Keratinocyte (primary cell): Measurements from ENCODE around the gene CTNND2. TPM values are rescaled to one million over a fixed set of nuclear protein-coding genes. Genes with fewer than 3 reads are reported as not detected.

Experiments used
- DNase-seq: peaks from one replicate; pipeline ENCODE4 v3.0.0-alpha.2; 2011; ENCODE audit warnings: low read depth, missing footprints, low spot score
- FAIRE-seq: peaks from 2 replicates; lab custom pipeline; 2011; peaks lifted over from hg19 to GRCh38; lab: Jason Lieb, UNC
- H2AFZ ChIP-seq: 2 replicates; pipeline ENCODE4 v1.6.0; 2012; ENCODE audit warnings: low read length, control low read depth, inconsistent platforms; ENCODE audit not compliant: control insufficient read depth
- H3K27ac ChIP-seq: 2 replicates; pipeline ENCODE4 v1.5.1; 2011; ENCODE audit warnings: low read length; ENCODE audit not compliant: control insufficient read depth, insufficient read depth
- H3K27me3 ChIP-seq: 3 replicates; pipeline ENCODE4 v1.6.0; 2011; ENCODE audit warnings: low read length; ENCODE audit not compliant: control insufficient read depth, insufficient read depth; ENCODE audit errors: extremely low read depth
- H3K36me3 ChIP-seq, 2 experiments: 2 replicates in 1 of 2; 3 replicates in 1 of 2; pipeline ENCODE4 v1.5.1; 2011; ENCODE audit warnings: low read length in 2 of 2, mild to moderate bottlenecking in 1 of 2; ENCODE audit not compliant: control insufficient read depth in 2 of 2, insufficient read depth in 2 of 2; ENCODE audit errors: extremely low read depth in 1 of 2
- H3K4me1 ChIP-seq: 3 replicates; pipeline ENCODE4 v1.5.1; 2011; ENCODE audit warnings: low read length; ENCODE audit not compliant: control insufficient read depth, insufficient read depth; ENCODE audit errors: extremely low read depth
- H3K4me2 ChIP-seq: 3 replicates; pipeline ENCODE4 v1.6.0; 2011; ENCODE audit warnings: low read depth, low read length; ENCODE audit not compliant: control insufficient read depth, insufficient read depth; ENCODE audit errors: extremely low read depth
- H3K4me3 ChIP-seq, 3 experiments: fragments of 200-600 bp in 1 of 3; sonication (generic) in 1 of 3; 2 replicates in 2 of 3; 3 replicates in 1 of 3; pipeline ENCODE4 v1.5.1; 2011 to 2016; ENCODE audit warnings: low read length in 3 of 3, mild to moderate bottlenecking in 3 of 3, control low read depth in 2 of 3, inconsistent platforms in 1 of 3, low read depth in 1 of 3, mixed read lengths in 1 of 3, mixed run types in 1 of 3, moderate library complexity in 1 of 3; ENCODE audit not compliant: control insufficient read depth in 2 of 3, insufficient read depth in 2 of 3; ENCODE audit errors: extremely low read depth in 1 of 3
- H3K79me2 ChIP-seq: 2 replicates; pipeline ENCODE4 v1.6.0; 2012; ENCODE audit warnings: low read length; ENCODE audit not compliant: control insufficient read depth, insufficient read depth
- H3K9ac ChIP-seq: 3 replicates; pipeline ENCODE4 v1.6.0; 2011; ENCODE audit warnings: low read length; ENCODE audit not compliant: control insufficient read depth, insufficient read depth; ENCODE audit errors: extremely low read depth
- H3K9me1 ChIP-seq: 3 replicates; pipeline ENCODE4 v1.6.0; 2011; ENCODE audit warnings: low read length; ENCODE audit not compliant: control insufficient read depth, insufficient read depth; ENCODE audit errors: extremely low read depth
- H3K9me3 ChIP-seq: 2 replicates; pipeline ENCODE4 v1.5.1; 2012; ENCODE audit warnings: low read depth, low read length; ENCODE audit not compliant: control insufficient read depth
- H4K20me1 ChIP-seq: 3 replicates; pipeline ENCODE4 v1.6.0; 2011; ENCODE audit warnings: low read length; ENCODE audit not compliant: control insufficient read depth, insufficient read depth; ENCODE audit errors: extremely low read depth
- CTCF ChIP-seq, 3 experiments: IDR thresholded peaks in 1 of 3; conservative IDR thresholded peaks in 1 of 3; optimal IDR thresholded peaks in 1 of 3; 2 replicates in 2 of 3; 3 replicates in 1 of 3; pipeline versions ENCODE3 to v1.5.1; 2011; ENCODE audit warnings: low read length in 3 of 3, mild to moderate bottlenecking in 3 of 3, moderate library complexity in 2 of 3, control low read depth in 1 of 3, inconsistent platforms in 1 of 3; ENCODE audit not compliant: insufficient read depth in 2 of 3; ENCODE audit errors: extremely low read depth in 1 of 3
- EZH2 ChIP-seq: IDR thresholded peaks from one replicate; pipeline ENCODE4 v1.6.1; 2012; ENCODE audit warnings: inconsistent platforms, mild to moderate bottlenecking, low read length, moderate library complexity
- dilution Hi-C: fragments of 300-500 bp; cut with MboI; formaldehyde crosslinking; loops from one replicate; pipeline ENCODE4 v1.7.0; 2020; ENCODE audit warnings: low sequenced_read_pairs; ENCODE audit not compliant: extremely low pct_ligation_motif_present
- polyA plus RNA-seq, 5 experiments: library from polyadenylated mRNA; depleted of rRNA in 3 of 5; stranded (reverse) in 3 of 5; stranded (forward) in 1 of 5; unstranded in 1 of 5; fragments of >200 nt; gene quantifications; 1 replicate in 1 of 5; 2 replicates in 3 of 5; 3 replicates in 1 of 5; pipeline versions ENCODE4 v1.2.1 to v1.2.3, GENCODE V29; 2011 to 2012; ENCODE audit warnings: missing spikeins in 2 of 5, low read depth in 1 of 5, low replicate concordance in 1 of 5

The CTNND2 gene
- polyA plus RNA-seq, 1 donor (not counting 4 experiments of a cell fraction or from before 2014, with no cell fraction given), result not detected

- Histone ChIP-seq H3K9me1 (no peaks in the 10 kb centered on the region), H3K4me3 (no peak overlapping the region), H3K36me3 (no peaks in the 10 kb centered on the region), H4K20me1 (no peaks in the 10 kb centered on the region), H3K4me2 (no peak overlapping the region), H3K9ac (no peak overlapping the region), H3K79me2 (no peaks in the 10 kb centered on the region), H3K27ac (no peak overlapping the region), H3K27me3 (no peaks in the 10 kb centered on the region), H2AFZ (no peak overlapping the region), H3K9me3 (no peaks in the 10 kb centered on the region), H3K4me1 (no peaks in the 10 kb centered on the region)
- no peak for TF ChIP-seq EZH2
- TF ChIP-seq CTCF (optimal IDR thresholded peaks at IDR 0.05 in 1 of 3, IDR thresholded peaks at IDR 0.05 in 1 of 3, conservative IDR thresholded peaks at IDR 0.05 in 1 of 3; ENCODE audit: extremely low read depth in 1 of 3, insufficient read depth in 2 of 3, low read length in 3 of 3), result no peak
- FAIRE-seq (no peak), DNase-seq (no peak)
- dilution Hi-C loops, result no loop called here
Measured at GRCh38 chr5:11560915-11561697, 343.1 kb downstream of the CTNND2 start.

GRCh38 chr5:11557063-11557462, 347.2 kb downstream of the CTNND2 start:
- no peak overlapping the region for H3K4me3 ChIP-seq
- H3K4me1 ChIP-seq, result no peaks in the 10 kb centered on the region
- DNase-seq (no peak), FAIRE-seq (no peak)
- no peak overlapping the region for H2AFZ ChIP-seq
- H3K79me2 ChIP-seq, result no peaks in the 10 kb centered on the region
- no peaks in the 10 kb centered on the region for H3K36me3 ChIP-seq
- no peaks in the 10 kb centered on the region for H3K9me3 ChIP-seq
- dilution Hi-C loops, result no loop called here
- H3K9me1 ChIP-seq, result no peaks in the 10 kb centered on the region
- H3K9ac ChIP-seq, result no peak overlapping the region
- no peak overlapping the region for H3K27ac ChIP-seq
- no peaks in the 10 kb centered on the region for H4K20me1 ChIP-seq
- no peak overlapping the region for H3K4me2 ChIP-seq
- TF ChIP-seq EZH2 (no peak), CTCF (optimal IDR thresholded peaks at IDR 0.05 in 1 of 3, IDR thresholded peaks at IDR 0.05 in 1 of 3, conservative IDR thresholded peaks at IDR 0.05 in 1 of 3; ENCODE audit: extremely low read depth in 1 of 3, insufficient read depth in 2 of 3, low read length in 3 of 3) (no peak)
- no peaks in the 10 kb centered on the region for H3K27me3 ChIP-seq
